MM.1S (cell line): ENCODE measurements around the gene PPP2R1B.

Source experiments
- CTCF ChIP-seq: fragments of 300-600 bp; sonication (generic); IDR thresholded peaks from 2 replicates; pipeline ENCODE4 v1.5.1; 2016; ENCODE audit warnings: antibody characterized with exemption, low read length, mixed read lengths
- EZH2 ChIP-seq: fragments of 300-600 bp; sonication (generic); optimal IDR thresholded peaks from 2 replicates; pipeline ENCODE3; 2017; ENCODE audit warnings: low read depth, mild to moderate bottlenecking, antibody characterized with exemption, low read length, mixed read lengths
- EZH2phosphoT487 ChIP-seq: fragments of 300-600 bp; sonication (generic); IDR thresholded peaks from 2 replicates; pipeline ENCODE4 v1.6.1; 2018; ENCODE audit warnings: antibody characterized with exemption, low read length

- TF ChIP-seq EZH2phosphoT487, result no peak
- TF ChIP-seq CTCF, result no peak
- TF ChIP-seq EZH2, result no peak
Measured at GRCh38 chr11:111801135-111801534, 34.9 kb upstream of the PPP2R1B start.
